NCI-H2227 treated with DMSO at 0.1 percent for 48 hours (cell line): ENCODE data around the gene OAS1.

ENCODE experiments used
- DNase-seq: peaks from one replicate; lab custom pipeline; 2025; lab: John Stamatoyannopoulos, UW

The OAS1 gene

GRCh38 chr12:112965643-112966042 is 58.9 kb downstream of the OAS1 start:
- DNase-seq = no peak

- DNase-seq = no peak
These were observed 60.5 kb downstream of the OAS1 start for GRCh38 chr12:112967306-112967705.

GRCh38 chr12:112967858-112968257 is 61.1 kb downstream of the OAS1 start:
- no peak for DNase-seq
